ENCODE data around the gene NUTM2A. TPM values are rescaled to one million over a fixed set of nuclear protein-coding genes. Genes with fewer than 3 reads are reported as not detected.

The NUTM2A gene
- 2.7 TPM for total RNA-seq

GRCh38 chr10:87225148-87225547 lies at the start of gene NUTM2A:
Gene NUTM2A, plus strand, starts transcription at chr10:87225448. Its CDS starts 383 bp downstream, at chr10:87225831.

Other genes starting within 250 kb of the NUTM2A start
- not detected for gene FAM25A, start 205.2 kb upstream of the NUTM2A start, total RNA-seq
- 121 TPM for gene GLUD1, start 130.6 kb upstream of the NUTM2A start, total RNA-seq
- 30.8 TPM for gene SHLD2, start 130.2 kb upstream of the NUTM2A start, total RNA-seq
- gene NUTM2D, start 132.3 kb downstream of the NUTM2A start, total RNA-seq, result 5.0 TPM

Measured in metanephros (tissue), 1 donor.